HepG2 (cell line): ENCODE results near the gene UBAP2L. TPM values are rescaled to one million over a fixed set of nuclear protein-coding genes. Genes with fewer than 3 reads are reported as not detected.

Experiments
- CENPBD1 ChIP-seq: sonication (generic); formaldehyde crosslinking; IDR thresholded peaks from 2 replicates; pipeline ENCODE4 v1.8.0; 2022; ENCODE audit warnings: missing genetic modification reagents, low read depth, mild to moderate bottlenecking, borderline replicate concordance
- MYC ChIP-seq: sonication (generic); formaldehyde crosslinking; IDR thresholded peaks from 2 replicates; pipeline ENCODE4 v1.9.0; 2021; ENCODE audit warnings: missing genetic modification reagents, borderline replicate concordance
- NFE2L2 ChIP-seq: fragments of 150-350 bp; IDR thresholded peaks from 2 replicates; pipeline ENCODE4 v1.6.1; 2014; ENCODE audit warnings: low read length
- PHB2 ChIP-seq: fragments of 450-650 bp; IDR thresholded peaks from 2 replicates; pipeline ENCODE4 v1.6.1; 2018; ENCODE audit not compliant: partially characterized antibody
- POLR2AphosphoS2 ChIP-seq: IDR thresholded peaks from 2 replicates; pipeline ENCODE4 v1.6.1; 2011; ENCODE audit warnings: low read depth, low read length, improper control_type of control experiment
- U2AF2 ChIP-seq: fragments of 200-400 bp; formaldehyde crosslinking; IDR thresholded peaks from 2 replicates; pipeline ENCODE4 v1.6.1; 2017; ENCODE audit warnings: low read depth, mild to moderate bottlenecking, low read length
- ZBTB43 ChIP-seq: sonication (generic); formaldehyde crosslinking; conservative IDR thresholded peaks from 2 replicates; pipeline ENCODE4 v1.4.0; 2020; ENCODE audit warnings: missing genetic modification reagents
- ZNF12 ChIP-seq: sonication (generic); formaldehyde crosslinking; IDR thresholded peaks from 2 replicates; pipeline ENCODE4 v1.5.0; 2020; ENCODE audit warnings: missing genetic modification reagents
- ZNF354B ChIP-seq: sonication (generic); formaldehyde crosslinking; IDR thresholded peaks from 2 replicates; pipeline ENCODE4 v1.8.0; 2022; ENCODE audit warnings: mild to moderate bottlenecking, missing genetic modification reagents
- ZNF564 ChIP-seq: sonication (generic); formaldehyde crosslinking; IDR thresholded peaks from 2 replicates; pipeline ENCODE4 v1.8.1; 2023; ENCODE audit warnings: mild to moderate bottlenecking, missing genetic modification reagents
- ZNF619 ChIP-seq: sonication (generic); formaldehyde crosslinking; IDR thresholded peaks from 2 replicates; pipeline ENCODE4 v1.4.0; 2020; ENCODE audit warnings: mild to moderate bottlenecking, missing genetic modification reagents
- ZNF646 ChIP-seq: sonication (generic); formaldehyde crosslinking; IDR thresholded peaks from 2 replicates; pipeline ENCODE4 v1.9.0; 2021; ENCODE audit warnings: mild to moderate bottlenecking, missing genetic modification reagents
- polyA plus RNA-seq, 8 experiments: library from polyadenylated mRNA; depleted of rRNA in 3 of 8; stranded (reverse) in 7 of 8; unstranded in 1 of 8; fragments of >200 nt; fragmentation: Illumina TruSeq in 4 of 8; extraction: Trizol in 4 of 8; gene quantifications; 2 replicates each; pipeline versions ENCODE4 v1.2.1 to v1.2.3, GENCODE V29; 2011 to 2016; ENCODE audit warnings: low read depth in 4 of 8, missing spikeins in 1 of 8, mixed read lengths in 1 of 8; ENCODE audit not compliant: insufficient read depth in 1 of 8
- total RNA-seq, 5 experiments: library from RNA; depleted of rRNA; stranded (reverse); fragments of >200 nt; fragmentation: Illumina TruSeq; extraction: Trizol; gene quantifications; 2 replicates each; pipeline ENCODE4 v1.2.3, GENCODE V29; 2016; ENCODE audit warnings: low read depth in 1 of 5
- TF ChIP-seq, protein P1 (sequence below), 2 experiments: sonication (generic) in 1 of 2; formaldehyde crosslinking in 1 of 2; IDR thresholded peaks; 2 replicates each; pipeline versions ENCODE4 v1.6.1 to v1.9.0; 2014 to 2022; ENCODE audit warnings: antibody characterized with exemption in 1 of 2, borderline replicate concordance in 1 of 2, inconsistent platforms in 1 of 2, low read depth in 1 of 2, missing genetic modification reagents in 1 of 2

Gene UBAP2L
- total and polyA plus RNA-seq, 2 of the 13 experiments (the other 11 are each of a cell fraction or from before 2014, with no cell fraction given) = 74.2 to 159 TPM

DNA sequence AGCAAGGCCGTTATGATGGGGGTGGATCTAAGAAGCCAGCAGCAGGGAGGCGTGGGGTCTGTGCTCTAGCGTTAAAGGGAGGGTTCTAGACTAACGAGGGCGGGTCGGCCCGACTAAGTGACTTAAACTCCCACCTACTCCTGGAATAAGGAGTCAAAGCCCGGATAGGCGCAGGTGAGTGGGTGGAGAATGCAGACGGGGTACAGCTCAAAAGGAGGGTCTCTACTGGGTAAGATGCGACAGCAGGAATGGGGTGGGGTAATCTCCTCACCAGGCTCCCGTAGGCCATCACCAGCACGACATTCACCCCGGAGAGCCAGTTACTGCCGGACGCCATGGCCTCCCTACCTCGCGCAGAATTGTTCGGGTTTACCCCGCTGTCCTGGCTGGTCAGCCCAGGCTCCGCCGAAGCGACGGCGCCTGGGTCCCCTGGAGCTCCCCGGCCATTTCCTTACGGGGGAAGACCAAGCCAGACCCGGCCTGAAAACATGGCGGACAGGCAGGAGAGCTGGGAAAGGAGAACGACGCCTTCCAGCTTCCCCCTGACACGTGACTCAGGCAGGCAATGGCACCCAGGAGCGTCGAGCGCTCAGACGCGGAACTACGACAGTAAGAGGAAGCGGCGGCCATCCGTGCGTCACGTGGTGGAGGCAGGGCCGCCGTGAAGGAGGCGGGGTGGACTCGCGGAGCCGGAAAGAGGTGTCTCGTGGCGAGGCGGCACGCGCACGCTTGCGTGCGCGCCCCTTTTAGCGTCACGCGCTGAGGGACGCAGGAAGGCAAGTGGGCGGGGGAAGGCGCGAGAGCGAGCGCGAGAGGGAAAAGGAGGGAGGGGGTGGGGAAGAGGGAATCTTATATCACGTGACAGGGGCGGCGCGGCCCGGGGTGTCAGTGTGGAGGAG is at the start of gene UBAP2L (continued):
- TF ChIP-seq ZBTB43 (CRISPR knock-in tag) = peak; percentile 87
- TF ChIP-seq ZNF564 (CRISPR knock-in tag) = peak; percentile 89
- TF ChIP-seq POLR2AphosphoS2 = no peak
- no peak for TF ChIP-seq PHB2
- TF ChIP-seq NFE2L2 = no peak
- 0 out of 2 replicates have a peak, but pooled peaks have one; percentile 44 for TF ChIP-seq U2AF2
- no peak for TF ChIP-seq ZNF12 (CRISPR knock-in tag)
- TF ChIP-seq CENPBD1 (CRISPR knock-in tag) = no peak; the same call in 1 of the 2 replicates
- peak; percentile 86; the same call in 1 of the 2 replicates for TF ChIP-seq ZNF619 (CRISPR knock-in tag)
- TF ChIP-seq, protein P1, sequence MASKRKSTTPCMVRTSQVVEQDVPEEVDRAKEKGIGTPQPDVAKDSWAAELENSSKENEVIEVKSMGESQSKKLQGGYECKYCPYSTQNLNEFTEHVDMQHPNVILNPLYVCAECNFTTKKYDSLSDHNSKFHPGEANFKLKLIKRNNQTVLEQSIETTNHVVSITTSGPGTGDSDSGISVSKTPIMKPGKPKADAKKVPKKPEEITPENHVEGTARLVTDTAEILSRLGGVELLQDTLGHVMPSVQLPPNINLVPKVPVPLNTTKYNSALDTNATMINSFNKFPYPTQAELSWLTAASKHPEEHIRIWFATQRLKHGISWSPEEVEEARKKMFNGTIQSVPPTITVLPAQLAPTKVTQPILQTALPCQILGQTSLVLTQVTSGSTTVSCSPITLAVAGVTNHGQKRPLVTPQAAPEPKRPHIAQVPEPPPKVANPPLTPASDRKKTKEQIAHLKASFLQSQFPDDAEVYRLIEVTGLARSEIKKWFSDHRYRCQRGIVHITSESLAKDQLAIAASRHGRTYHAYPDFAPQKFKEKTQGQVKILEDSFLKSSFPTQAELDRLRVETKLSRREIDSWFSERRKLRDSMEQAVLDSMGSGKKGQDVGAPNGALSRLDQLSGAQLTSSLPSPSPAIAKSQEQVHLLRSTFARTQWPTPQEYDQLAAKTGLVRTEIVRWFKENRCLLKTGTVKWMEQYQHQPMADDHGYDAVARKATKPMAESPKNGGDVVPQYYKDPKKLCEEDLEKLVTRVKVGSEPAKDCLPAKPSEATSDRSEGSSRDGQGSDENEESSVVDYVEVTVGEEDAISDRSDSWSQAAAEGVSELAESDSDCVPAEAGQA (IDR thresholded peaks at IDR 0.05; ENCODE audit: low read depth) = peak; percentile 90
- TF ChIP-seq, protein P1 (CRISPR knock-in tag; IDR thresholded peaks at IDR 0.05; ENCODE audit: borderline replicate concordance) = peak; percentile 65; the same call in 1 of the 2 replicates
- no peak for TF ChIP-seq ZNF646
- TF ChIP-seq MYC (CRISPR knock-in tag) = peak; percentile 99
- TF ChIP-seq ZNF354B (CRISPR knock-in tag) = no peak
